Right lobe of liver (tissue), 6 donors: ENCODE data around the gene BHLHE23. TPM values are rescaled to one million over a fixed set of nuclear protein-coding genes. Genes with fewer than 3 reads are reported as not detected.

Source experiments
- ATAC-seq, 4 donors: fragments of 200-7000 bp; cut with Tn5 transposase; one replicate each; pipeline ENCODE4 v1.9.1; 2020; ENCODE audit warnings: mild to moderate bottlenecking in 4 of 4, moderate library complexity in 4 of 4
- DNase-seq, 3 donors: peaks; one replicate each; pipeline ENCODE4 v3.0.0-alpha.2; 2020
- H3K27ac ChIP-seq, 3 donors: fragments of 200-600 bp; one replicate each; pipeline ENCODE4 v1.8.0; 2022
- H3K27me3 ChIP-seq, 2 donors: fragments of 200-600 bp; one replicate each; pipeline ENCODE4 v1.8.0; 2022
- H3K36me3 ChIP-seq, 4 donors: fragments of 200-600 bp; sonication (generic) in 1 of 4; one replicate each; pipeline versions ENCODE4 v1.5.1 to v1.8.0; 2017 to 2022; ENCODE audit warnings: control low read depth in 1 of 4
- H3K4me1 ChIP-seq, 4 donors: fragments of 200-600 bp; sonication (generic) in 1 of 4; one replicate each; pipeline versions ENCODE4 v1.5.1 to v1.8.0; 2017 to 2022; ENCODE audit warnings: control low read depth in 1 of 4
- H3K4me3 ChIP-seq, 3 donors: fragments of 200-600 bp; one replicate each; pipeline ENCODE4 v1.8.0; 2022
- H3K9me3 ChIP-seq, 4 donors: fragments of 200-600 bp; sonication (generic) in 1 of 4; one replicate each; pipeline versions ENCODE4 v1.5.1 to v1.8.0; 2017 to 2022; ENCODE audit warnings: control low read depth in 1 of 4
- POLR2A ChIP-seq: fragments of 450-650 bp; IDR thresholded peaks from one replicate; pipeline ENCODE4 v1.6.1; 2017; ENCODE audit warnings: antibody characterized with exemption, mild to moderate bottlenecking
- WGBS: methylation state at CpG from one replicate; pipeline ENCODE4 v1.1.6; 2018; ENCODE audit warnings: low coverage, low lambda C conversion rate; ENCODE audit not compliant: insufficient coverage; ENCODE audit errors: missing lambda C conversion rate; 5-methylcytosine and 5-hydroxymethylcytosine counted together
- intact Hi-C, 2 donors: fragments of 100-400 bp; cut with DNase I; formaldehyde crosslinking; loops; one replicate each; pipeline versions ENCODE4 v1.11.2 to v1.14.1; 2022
- total RNA-seq, 6 experiments: library from RNA; depleted of rRNA in 2 of 6; stranded (reverse); fragments of >200 nt in 2 of 6; fragmentation: NEBNext Ultra II Directional in 3 of 6; extraction: Animal tissue kit (Norgen Biotek cat#: 25700) in 3 of 6; gene quantifications; one replicate each; pipeline versions ENCODE4 v1.1.0 to v1.2.4, GENCODE V29; 2016 to 2023
- TF ChIP-seq, protein P1 (sequence below), 4 donors: fragments of 200-600 bp in 3 of 4; fragments of 450-650 bp in 1 of 4; IDR thresholded peaks; one replicate each; pipeline versions ENCODE4 v1.5.1 to v1.8.0; 2016 to 2022; ENCODE audit warnings: antibody characterized with exemption in 4 of 4, mild to moderate bottlenecking in 2 of 4
- donor health status: DM: no; HTN: yes; CAD: no.
- donor health status: DM: no; HTN: no; CAD: no.
- donor health status: DM: no; HTN: no; CAD: no.
- donor health status: DM: no; HTN: yes; CAD: no.
- donor health status: DM: no; HTN: yes; CAD: no.

Gene BHLHE23
- total RNA-seq, 6 experiments from 2014 or later: not detected

GRCh38 chr20:63005862-63006539 is 763 bp downstream of the BHLHE23 start:
- Histone ChIP-seq H3K36me3 (no peaks in the 10 kb centered on the region), H3K4me3 (no peak overlapping the region), H3K9me3 (no peaks in the 10 kb centered on the region), H3K27me3 (peaks cover 16 to 56% of the 10 kb centered on the region in 2 donors), H3K27ac (no peak overlapping the region), H3K4me1 (peaks cover 0 to 7% (median 0%) of the 10 kb centered on the region in 4 donors)
- no peak for DNase-seq
- intact Hi-C loops: loop anchor here (10.0 kb wide), 3 partner anchors 101 to 181 kb away; no protein-coding TSS in a partner anchor
- ATAC-seq: no peak
- 0% methylated on average over 2 of the region's 90 CpGs for WGBS
- TF ChIP-seq, protein P1, sequence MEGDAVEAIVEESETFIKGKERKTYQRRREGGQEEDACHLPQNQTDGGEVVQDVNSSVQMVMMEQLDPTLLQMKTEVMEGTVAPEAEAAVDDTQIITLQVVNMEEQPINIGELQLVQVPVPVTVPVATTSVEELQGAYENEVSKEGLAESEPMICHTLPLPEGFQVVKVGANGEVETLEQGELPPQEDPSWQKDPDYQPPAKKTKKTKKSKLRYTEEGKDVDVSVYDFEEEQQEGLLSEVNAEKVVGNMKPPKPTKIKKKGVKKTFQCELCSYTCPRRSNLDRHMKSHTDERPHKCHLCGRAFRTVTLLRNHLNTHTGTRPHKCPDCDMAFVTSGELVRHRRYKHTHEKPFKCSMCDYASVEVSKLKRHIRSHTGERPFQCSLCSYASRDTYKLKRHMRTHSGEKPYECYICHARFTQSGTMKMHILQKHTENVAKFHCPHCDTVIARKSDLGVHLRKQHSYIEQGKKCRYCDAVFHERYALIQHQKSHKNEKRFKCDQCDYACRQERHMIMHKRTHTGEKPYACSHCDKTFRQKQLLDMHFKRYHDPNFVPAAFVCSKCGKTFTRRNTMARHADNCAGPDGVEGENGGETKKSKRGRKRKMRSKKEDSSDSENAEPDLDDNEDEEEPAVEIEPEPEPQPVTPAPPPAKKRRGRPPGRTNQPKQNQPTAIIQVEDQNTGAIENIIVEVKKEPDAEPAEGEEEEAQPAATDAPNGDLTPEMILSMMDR (IDR thresholded peaks at IDR 0.05): no peak
- TF ChIP-seq POLR2A: no peak

DNA sequence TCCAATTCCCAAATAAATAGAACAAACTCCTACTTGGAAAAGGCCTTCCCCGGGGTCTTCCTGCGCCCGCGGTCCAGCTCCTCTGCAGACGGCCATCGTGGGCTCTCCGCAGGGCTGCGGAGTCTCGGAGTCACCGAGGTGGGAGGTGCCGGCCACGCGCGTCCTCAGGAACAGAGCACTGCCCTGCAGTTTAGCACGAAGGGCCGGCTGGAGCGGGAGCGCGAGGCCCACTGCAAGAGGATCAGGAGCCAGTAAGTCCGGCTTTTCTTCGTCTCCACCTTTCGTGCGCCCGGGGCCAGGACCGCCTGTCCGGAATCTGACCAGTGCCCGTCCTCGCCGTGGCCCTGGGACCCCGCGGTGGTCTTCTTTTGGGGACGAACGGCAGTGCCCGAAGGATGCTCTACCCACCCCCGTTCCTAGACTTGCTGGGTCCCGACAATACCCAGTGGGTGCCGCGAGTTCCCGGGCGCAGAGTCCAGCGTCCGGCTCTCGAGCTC is 1.4 kb downstream of the BHLHE23 start:
- DNase-seq: no peak
- WGBS: 0% methylated on average over 5 of the region's 43 CpGs
- intact Hi-C loops: loop anchor here (10.0 kb wide), 3 partner anchors 101 to 181 kb away; no protein-coding TSS in a partner anchor

DNA sequence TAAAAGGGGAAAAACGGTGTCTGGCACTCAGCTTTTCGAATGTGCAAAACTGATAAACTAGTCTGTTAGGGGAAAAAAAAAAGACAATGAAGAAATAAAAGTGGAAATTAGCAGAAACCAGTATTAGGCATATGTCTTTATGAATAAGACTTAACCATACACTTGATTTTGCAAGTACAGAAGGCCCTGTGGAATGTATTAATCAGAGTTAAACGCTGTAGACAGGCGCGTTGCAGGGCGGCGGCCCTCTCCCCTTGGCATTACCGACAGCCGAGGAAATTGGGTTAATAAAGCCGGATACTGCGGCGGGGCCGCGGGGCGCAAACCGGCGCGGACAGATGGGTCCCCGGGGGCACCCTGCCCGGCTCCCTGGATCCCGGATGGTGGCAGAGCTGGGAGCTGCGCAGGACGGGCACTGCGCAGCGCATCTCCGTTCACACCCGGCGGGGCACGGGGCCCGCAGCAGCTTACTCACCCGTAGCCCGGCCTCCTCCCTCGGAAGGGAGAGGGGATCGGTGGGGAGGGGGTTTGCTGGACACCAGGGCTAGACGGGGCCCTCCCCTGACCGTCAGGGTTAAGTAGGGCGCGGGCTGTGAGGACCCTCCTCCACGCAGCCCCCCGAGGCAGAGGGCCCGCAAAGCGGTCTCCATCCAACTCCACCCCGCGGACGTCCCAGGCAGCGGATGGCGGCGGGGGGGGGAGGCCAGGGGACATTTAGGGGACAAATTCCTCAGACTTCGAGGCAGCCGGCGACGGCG is 2.0 kb downstream of the BHLHE23 start:
- H3K27me3 ChIP-seq: peaks cover 14 to 54% of the 10 kb centered on the region in 2 donors

More for the DNA sequence above, 1.4 kb downstream of the BHLHE23 start:
- Histone ChIP-seq H3K27ac (no peak overlapping the region), H3K4me3 (no peak overlapping the region), H3K9me3 (no peaks in the 10 kb centered on the region), H3K36me3 (no peaks in the 10 kb centered on the region), H3K27me3 (peaks cover 14 to 56% of the 10 kb centered on the region in 2 donors), H3K4me1 (peaks cover 0 to 7% (median 0%) of the 10 kb centered on the region in 4 donors)
- TF ChIP-seq POLR2A: no peak
- TF ChIP-seq, protein P1 (IDR thresholded peaks at IDR 0.05): no peak
- ATAC-seq: no peak

DNA sequence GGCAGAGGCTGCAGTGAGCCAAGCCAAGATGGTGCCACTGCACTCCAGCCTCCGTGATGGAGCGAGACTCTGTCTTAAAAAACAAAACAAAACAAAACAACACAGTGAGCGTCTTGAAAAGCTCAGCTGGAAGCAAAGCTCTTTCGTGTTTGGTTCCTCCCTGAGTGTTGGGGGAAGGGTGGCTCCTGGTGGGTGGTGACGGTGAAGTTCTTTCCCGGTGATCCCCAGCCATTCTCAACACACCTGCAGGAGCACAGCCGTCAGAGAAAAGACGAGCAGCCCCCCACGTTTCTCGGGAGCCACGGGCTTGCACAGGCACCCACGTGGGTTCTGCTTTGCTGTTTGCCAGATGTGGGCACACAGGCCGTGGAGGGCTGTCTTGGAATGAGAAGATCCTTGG is 3.2 kb downstream of the BHLHE23 start:
- Histone ChIP-seq H3K4me3 (no peak overlapping the region), H3K36me3 (no peaks in the 10 kb centered on the region), H3K4me1 (no peaks in the 10 kb centered on the region), H3K9me3 (no peaks in the 10 kb centered on the region), H3K27me3 (peaks cover 14 to 42% of the 10 kb centered on the region in 2 donors), H3K27ac (no peak overlapping the region)
- DNase-seq (no peak), ATAC-seq (no peak)
- TF ChIP-seq, protein P1 (IDR thresholded peaks at IDR 0.05): no peak
- TF ChIP-seq POLR2A: no peak
- intact Hi-C loops: loop anchor here (10.0 kb wide), 3 partner anchors 99 to 179 kb away; no protein-coding TSS in a partner anchor
- 7% methylated on average over 13 of the region's 13 CpGs for WGBS

More for the DNA sequence above, 2.0 kb downstream of the BHLHE23 start:
- Histone ChIP-seq H3K4me3 (no peak overlapping the region), H3K36me3 (no peaks in the 10 kb centered on the region), H3K4me1 (peaks cover 0 to 7% (median 0%) of the 10 kb centered on the region in 4 donors), H3K9me3 (no peaks in the 10 kb centered on the region), H3K27ac (no peak overlapping the region)
- WGBS: under 1% methylated on average over 14 of the region's 53 CpGs
- intact Hi-C loops: loop anchor here (10.0 kb wide), 3 partner anchors 100 to 180 kb away; no protein-coding TSS in a partner anchor
- TF ChIP-seq, protein P1 (IDR thresholded peaks at IDR 0.05): no peak
- no peak for DNase-seq
- ATAC-seq: no peak
